ENCODE measurements around the gene C7orf33. TPM values are rescaled to one million over a fixed set of nuclear protein-coding genes. Genes with fewer than 3 reads are reported as not detected.

Gene C7orf33
- not detected in 5 replicates for total RNA-seq (2022; extraction: Qiagen RNA extraction; ENCODE audit: low read depth)

GRCh38 chr7:148590471-148590870 is at the start of gene C7orf33:
C7orf33 (plus strand) TSS chr7:148590766; CDS start chr7:148590926, 160 bp downstream.

Other genes starting within 250 kb of the C7orf33 start
- 52.4 to 70.7 TPM (median 64.2 TPM) in 5 replicates for gene CUL1, start 108.1 kb downstream of the C7orf33 start, total RNA-seq (2022; extraction: Qiagen RNA extraction; ENCODE audit: low read depth)